Activated CD4-positive, alpha-beta T cell treated with anti-CD3 and anti-CD28 coated beads, Interleukin-2, amount 50 U/mL, for 16 hours (primary cell): ENCODE measurements around the gene LTO1.
"Not testable (repeated sequence)": the region's sequence is repeated elsewhere in the genome, so short reads cannot be mapped to it uniquely, and the experiment has no call there.

Experiments
- DNase-seq: peaks from one replicate; pipeline ENCODE4 v3.0.0-alpha.2; 2020

LTO1 gene

DNA sequence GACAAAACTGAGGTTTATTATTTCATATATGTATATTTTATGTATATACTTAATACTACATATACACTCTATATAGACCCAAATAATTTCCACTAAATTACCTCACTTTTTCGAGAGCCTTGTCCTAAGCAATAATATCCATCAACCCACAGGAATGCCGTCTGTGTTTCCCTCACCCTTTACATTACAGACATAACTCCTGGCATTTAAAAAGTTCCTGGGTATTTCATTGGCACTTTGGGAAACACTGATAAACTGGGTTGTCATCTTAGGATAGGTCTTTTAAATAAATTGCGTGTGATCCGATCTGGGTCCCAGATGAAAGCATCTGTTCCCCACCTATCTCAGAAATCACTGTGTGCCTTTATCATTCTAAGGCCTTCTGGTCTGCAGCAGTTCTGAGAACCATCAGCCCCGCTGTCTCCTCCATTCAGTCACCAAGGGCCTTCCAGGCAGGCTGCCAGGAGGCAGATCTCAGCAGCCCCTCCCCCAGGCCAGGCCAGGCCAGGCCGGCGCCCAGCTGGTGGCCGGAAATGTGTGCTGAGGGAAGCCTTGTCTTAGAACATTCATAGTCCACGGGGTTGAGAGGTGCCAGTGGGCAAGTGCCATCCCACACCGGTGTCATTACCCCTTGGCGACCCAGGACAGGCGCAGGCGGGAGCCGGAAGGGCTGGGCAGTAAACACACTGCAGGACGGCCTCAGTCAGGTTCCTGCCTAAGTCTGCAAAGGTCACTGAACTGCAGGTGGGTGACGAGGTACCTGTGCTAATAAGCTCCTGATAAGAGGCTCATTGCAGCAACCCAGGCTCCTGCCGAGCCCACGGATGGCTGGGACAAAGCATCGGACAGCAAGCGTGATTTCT lies 25.4 kb upstream of the LTO1 start:
- no peak for DNase-seq

DNA sequence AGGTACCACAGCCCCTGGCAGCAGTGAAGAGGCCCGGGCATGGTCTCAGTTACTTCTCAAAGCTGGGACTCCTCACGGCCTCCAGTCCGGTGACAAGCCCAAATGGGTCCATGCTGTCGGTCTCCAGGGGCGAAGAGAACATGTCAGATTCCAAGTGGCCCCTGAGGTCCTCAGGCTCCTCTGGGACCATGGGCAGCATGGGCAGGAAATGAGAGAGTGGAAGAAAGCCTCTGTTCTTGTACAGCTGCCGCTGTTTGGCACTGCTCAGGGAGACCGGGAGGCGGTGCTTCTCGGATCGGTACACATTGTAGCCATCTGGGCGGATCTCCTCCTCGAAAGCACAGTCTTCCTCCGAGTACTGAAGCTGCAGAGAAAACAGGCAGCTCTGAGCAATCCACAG lies 24.1 kb upstream of the LTO1 start:
- no peak for DNase-seq

DNA sequence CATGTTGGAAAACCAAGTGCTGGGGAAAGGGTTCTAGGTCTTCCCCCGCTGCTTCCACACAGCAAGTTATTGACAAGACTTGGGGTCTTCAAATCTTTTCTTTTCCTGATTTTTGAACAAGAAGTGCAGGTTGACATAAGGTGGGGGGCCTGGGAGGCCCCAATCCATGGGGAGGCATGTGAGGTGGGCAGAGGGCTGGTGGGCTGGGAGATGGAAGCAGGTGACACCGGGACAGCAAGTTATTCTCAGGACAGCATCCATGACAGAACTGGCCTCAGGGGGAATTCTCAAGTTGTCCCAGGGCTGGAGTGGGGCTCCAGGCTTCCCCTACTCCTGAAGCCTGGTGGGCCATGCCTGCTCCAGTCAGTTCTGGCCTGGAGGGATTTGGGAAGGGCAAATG lies 23.2 kb upstream of the LTO1 start:
- no peak for DNase-seq

DNA sequence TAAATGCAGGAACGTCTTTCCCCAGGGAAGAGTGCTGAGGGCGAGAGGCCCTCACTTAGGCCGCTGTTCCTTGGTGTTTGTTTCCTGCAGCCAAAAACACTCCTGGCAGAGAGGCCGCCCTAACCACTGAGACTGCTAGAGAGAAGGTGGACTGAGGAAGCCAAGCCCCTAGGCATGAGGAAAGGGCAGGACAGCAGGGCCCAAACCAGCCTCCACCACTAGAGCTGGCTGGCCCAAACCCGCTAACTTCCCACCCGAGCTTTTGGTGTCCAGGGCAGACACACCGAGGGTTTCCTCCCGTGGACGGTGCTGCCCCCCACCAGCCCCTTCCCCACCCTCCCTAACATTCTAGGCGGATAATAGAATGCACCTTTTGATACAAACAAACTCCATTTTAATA lies 22.7 kb upstream of the LTO1 start:
- DNase-seq, result no peak

DNA sequence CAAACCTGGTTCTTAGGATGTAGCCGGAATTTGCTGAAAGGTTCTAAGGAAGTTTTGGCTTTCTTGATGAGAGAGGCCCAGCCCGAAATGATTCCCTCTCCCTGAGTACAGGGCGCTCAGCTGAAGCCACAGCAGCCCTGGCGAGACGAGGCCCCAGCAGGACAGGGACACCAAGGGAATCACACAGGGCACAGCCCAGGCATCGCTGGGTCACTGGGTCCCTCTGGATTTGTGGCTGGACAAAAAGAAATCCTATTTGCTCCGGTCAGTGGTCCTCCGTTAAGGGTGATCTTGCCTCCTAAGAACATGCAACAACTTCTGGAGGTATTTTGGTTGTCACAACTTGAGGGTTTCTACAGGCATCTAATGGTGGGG lies 22.3 kb upstream of the LTO1 start:
- DNase-seq, result no peak

DNA sequence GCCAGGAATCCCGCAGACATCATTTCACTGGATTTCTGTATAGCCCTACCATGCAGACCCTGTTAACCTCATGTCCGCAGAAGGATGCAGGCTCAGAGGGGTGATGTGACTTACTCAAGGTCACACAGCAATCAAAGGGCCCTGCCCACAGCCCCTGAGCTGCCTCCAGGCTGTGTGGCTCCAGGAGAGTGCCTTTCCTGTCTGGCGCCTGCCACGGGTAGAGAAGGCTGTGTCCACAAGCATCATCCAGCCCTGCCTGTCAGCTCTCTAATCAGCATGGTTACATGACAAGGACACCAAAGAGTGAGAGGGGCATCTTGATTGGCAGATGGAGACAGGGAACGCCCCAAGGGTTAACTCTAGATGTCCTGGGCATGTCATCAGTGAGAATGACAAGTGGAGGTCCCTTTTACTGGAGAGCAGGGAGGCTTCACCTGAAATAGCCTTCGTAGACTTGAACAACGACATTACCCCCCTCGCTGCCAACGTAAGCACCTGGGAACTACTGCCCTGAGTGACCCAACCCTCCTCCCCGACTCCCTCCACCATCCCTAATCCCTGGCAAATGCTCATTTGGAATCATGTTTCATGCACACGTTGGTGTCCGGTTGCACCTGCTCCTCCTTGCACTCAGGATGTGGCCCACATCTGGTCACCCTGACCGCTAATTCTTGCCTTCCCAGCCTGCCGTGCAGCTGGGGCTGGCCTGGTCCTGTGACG lies 21.8 kb upstream of the LTO1 start:
- DNase-seq, result no peak

DNA sequence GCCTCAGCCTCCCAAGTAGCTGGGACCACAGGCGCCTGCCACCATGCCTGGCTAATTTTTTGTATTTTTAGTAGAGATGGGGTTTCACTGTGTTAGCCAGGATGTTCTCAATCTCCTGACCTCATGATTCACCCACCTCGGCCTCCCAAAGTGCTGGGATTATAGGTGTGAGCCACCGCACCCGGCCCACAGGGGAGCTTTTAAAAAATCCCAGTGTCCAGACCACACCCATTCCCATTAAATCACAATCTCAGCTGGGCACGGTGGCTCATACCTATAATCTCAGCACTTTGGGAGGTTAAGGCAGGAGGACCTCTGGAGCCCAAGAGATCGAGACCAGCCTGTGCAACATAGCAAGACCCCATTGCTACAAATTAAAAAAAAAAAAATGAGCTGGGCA lies 20.8 kb upstream of the LTO1 start:
- DNase-seq, result not testable (repeated sequence)

DNA sequence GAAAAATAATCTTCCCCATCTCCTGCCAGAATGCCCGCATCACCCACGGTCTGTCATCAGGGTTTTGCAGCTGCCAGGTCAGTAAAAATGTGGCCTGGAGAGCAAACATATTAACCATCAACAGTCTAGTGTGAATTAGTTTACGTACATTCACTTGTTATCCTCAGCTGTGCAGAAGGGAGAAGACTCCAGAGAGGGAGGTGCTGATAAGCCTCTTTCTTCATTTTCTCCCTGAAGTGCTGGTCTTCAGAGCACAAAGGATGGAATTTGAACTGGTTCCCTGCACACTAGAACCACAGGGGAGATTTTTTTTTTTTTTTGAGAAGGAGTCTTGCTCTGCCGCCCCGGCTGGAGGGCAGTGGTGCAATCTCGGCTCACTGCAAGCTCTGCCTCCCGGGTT lies 20.4 kb upstream of the LTO1 start:
- DNase-seq, result no peak

DNA sequence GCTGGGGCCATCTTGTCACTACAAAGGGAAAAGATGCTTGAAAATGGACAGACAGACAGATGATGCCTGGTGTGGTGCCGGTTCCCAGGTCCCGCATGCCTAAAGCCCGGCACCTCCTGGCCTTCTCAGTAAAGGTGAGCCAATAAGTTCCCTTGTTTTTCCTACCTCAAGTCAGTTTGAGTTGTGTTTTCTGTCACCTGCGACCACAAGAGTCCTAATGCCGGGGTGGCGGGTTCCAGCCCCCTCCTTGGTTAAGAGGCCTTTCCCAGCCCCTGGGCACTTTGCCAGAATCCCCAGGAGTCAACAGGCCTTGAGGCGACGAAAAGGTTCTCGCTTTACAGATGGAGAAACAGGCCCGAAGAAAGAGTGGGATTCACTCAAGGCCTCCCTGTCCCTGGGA lies 19.6 kb upstream of the LTO1 start:
- no peak for DNase-seq

DNA sequence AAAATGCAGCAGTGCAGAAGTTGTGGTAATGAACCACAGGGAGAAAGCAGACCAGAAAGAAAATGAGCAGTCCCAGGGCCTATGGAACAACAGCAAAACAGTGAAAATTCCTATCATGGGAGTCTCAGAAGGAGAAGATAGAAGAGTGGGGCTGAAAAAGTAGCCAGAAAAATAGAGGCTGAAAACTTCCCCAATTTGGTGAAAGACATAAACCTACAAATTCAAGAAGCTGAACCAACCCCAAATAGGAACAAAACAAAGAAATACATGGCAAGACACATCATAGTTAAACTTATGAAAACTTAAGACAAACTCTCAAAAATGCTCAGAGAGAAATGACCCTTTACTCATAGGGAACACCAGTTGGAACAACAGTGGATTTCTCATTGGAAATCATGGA lies 17.3 kb upstream of the LTO1 start:
- DNase-seq, result no peak

DNA sequence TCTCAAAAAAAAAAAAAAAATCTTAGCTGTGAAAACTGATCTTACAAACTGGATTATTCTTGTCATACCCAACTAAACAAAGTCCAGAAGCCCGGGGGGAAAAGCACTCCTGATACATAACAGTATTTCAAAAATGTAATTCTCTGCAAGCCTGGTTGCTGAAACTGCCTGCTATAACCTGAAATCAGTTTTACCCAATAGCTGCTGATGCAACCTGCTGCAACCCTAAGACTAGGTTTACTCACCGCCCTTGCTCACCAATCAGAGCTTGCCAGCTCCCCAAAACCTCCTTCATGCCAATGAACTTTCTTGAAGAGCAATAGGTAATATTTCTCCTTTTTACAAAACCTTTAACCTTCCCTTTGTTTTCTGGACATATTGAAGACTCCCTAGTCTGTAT lies 16.3 kb upstream of the LTO1 start:
- peak; percentile 25 for DNase-seq

DNA sequence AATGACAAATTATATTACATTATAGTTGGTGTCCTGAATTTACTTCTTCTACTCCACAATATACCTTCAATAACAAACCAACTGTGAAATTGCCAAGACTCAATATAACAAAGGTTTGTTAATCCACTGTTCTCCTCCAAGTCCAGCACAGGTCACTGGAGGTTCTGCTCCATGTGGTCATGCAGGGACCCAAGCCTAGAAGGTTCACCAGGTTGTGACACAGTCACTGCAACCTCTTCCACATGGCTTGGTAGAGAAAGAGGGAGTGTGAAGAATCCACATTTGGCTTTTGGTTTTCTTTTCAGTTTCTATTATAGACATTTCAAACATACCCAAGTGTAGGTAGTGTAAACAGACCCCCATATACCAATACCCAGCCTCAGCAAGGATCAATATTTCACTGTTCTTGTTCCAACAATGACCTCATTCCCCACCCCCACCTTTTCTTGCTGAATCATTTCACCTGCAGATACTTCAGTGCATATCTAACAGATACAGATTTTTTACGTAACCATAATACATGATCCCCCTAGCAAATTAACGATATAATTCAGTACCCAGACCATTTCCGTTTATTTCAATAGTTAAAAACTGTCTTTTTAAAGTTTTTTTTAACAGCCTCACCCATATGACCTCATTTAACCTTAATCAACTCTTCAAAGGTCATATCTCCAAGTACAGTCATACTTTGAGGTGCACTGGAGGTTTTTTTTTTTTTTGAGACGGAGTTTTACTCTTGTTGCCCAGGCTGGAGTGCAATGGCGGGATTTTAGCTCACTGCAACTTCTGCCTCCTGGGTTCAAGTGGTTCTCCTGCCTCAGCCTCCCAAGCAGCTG lies 14.5 kb upstream of the LTO1 start:
- DNase-seq, result no peak

DNA sequence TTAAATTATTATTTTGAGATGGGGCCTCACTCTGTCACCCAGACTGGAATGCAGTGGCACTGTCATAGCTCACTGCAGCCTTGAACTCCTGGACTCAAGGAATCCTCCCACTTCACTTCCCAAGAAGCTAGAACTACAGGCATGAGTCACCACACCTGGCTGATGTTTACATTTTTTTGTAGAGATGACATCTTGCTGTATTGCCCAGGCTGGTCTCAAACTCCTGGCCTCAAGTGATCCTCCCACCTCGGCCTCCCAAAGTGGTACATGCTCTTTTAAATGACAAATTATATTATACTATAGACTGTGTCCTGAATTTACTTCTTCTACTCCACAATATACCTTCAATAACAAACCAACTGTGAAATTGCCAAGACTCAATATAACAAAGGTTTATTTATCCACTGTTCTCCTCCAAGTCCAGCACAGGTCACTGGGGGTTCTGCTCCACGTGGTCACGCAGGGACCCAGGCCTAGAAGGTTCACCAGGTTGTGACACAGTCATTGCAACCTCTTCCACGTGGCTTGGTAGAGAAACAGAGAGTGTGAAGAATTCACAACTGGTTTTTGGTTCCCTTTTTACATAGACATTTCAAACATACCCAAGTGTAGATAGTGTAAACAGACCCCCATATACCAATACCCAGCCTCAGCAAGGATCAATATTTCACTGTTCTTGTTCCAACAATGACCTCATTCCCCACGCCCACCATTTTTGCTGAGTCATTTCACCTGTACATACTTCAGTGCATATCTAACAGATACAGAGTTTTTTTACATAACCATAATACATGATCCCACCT lies 13.0 kb upstream of the LTO1 start:
- DNase-seq, result peak; percentile 29

DNA sequence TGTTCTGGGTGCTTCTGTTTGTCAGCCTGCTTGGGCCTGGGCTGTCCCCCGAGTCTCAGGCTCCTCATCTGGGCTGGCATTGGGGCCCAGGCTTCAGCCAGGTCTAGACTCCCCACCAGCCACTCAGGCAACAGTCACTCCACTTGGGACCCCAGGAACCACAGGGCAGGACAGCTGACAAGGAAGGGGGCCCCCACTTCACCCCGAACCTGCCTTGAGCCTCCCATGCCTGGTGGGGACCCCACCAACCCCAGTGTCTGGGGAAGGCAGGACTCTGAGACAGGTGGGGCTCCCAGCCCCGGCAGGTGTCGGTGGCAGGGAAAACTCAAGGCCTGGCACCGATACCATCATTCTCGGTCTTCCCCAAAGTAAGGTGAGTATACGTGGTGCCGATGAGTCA lies 11.7 kb upstream of the LTO1 start:
- DNase-seq, result no peak

DNA sequence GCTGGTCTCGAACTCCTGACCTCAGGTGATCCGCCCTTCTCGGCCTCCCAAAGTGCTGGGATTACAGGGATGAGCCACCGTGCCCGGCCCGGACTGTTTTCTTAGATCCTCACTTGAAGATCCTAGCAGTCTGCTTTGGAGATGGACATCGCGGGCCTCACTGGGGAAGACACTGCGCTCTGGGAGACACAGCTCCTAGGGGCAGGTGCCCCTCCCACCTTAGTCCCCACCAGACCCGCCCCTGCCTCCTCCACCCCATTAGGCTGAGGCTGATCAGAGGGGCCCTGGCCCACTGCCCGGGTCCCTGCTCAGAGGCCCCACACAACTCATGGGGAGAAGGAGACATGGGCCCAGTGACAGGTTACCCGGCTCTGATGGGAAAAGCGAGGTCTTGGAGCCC lies 11.3 kb upstream of the LTO1 start:
- DNase-seq, result no peak

DNA sequence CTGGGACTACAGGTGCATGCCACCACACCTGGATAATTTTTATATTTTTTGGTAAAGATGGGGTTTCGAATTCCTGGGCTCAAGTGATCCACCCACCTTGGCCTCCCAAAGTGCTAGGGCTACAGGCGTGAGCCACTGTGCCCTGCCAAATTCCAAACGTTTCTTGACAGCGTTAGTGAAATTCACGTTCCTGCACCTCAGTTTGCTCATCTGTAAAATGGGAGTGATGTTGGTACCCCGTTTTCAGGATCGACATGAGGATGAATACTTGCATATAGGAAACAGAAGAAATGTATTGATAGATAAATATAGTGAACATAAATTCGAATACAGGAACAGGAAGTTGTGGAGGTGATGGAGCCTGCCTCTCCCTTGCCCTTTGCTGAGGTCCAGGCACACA lies 10.2 kb upstream of the LTO1 start:
- no peak for DNase-seq

DNA sequence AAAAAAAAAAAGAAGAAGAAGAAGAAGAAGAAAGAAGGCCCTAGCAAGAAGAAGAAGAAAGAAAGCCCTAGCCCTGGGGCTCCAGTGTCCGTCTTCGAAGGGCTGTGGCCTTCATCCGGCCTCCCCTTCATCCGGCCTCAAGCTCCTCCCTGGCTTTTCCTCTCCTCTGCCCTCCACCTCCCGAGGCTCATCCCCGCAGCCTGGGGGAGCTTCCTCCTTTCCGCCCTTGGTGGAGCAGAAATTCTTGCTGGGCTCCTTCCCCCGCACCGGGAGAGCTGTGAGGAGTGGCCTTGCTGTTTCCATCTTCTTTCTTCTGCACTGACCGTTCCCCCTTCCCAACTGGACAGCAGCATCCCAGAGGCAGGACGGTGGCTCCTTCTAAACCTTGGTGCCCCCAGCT lies 9.5 kb upstream of the LTO1 start:
- no peak for DNase-seq

DNA sequence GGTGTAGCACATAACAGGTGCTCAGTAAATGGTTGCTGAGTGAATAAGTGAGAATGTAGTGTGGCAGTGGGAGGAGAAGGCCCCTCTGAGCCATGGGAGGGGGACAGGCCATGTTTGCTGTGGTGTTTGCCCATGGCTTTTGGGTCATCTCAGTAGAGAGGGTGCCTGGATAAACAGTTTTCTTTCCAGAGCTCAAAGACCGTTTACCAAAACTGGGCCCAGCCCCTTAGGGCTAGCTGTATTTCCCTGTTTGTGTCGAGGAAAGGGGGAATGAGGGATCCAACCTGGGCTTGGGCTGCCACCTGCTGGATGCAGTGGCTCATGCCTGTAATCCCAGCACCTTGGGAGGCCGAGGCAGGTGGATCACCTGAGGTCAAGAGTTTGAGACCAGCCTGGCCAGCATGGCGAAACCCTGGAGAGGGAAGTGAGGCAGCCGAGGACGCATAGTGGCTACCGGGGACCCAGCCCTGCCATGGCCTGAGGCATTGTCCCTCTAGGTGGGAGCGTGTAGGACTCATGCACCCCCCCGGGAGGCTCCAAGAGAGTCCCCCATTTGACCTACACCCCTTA lies 8.7 kb upstream of the LTO1 start:
- DNase-seq, result no peak

DNA sequence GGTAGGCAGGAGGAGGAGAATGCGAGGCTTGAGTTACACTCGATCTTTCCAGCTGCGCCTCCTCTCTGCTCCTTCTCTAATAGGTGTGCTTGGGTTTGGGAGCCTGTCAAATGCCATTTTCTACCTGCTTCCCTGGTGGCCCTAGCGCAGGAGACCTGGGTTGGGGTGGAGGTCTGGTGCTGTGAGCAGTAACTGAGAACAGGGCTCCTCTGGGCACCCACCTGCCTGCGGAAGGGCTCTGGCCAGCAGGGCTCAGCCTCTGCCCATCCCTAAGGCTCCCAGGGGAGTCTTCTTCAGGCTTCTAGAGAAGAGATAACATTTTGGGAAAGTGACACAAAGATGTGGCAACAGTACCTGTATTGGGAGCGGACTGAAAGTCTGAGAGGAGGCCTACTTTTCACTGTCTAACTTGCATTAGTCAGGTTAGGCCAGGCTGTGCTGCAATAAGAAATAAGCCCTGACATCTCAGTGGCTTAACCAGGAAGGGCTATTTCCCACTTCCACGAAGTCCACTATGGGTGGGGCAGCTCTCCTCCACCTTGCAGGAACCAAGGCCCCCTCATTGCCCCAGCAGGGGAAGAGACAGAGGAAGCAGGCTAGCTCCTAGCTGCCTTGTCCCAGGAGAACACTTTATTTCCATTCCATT lies 7.7 kb upstream of the LTO1 start:
- no peak for DNase-seq

DNA sequence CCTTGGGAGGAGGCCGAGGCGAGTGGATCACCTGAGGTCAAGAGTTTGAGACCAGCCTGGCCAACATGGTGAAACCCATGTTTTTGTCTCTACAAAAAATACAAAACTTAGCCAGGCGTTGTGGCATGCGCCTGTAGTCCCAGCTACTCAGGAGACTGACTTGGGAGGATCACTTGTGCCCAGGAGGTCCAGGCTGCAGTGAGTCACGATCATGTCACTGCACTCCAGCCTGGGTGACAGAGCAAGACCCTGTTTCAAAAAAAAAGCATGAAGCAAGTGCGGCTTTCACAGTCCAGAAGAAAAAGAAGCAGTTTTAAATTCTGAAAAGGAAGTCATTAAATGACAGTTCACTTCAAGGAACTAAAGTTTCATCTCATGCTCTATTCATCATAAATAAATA lies 7.1 kb upstream of the LTO1 start:
- no peak for DNase-seq

DNA sequence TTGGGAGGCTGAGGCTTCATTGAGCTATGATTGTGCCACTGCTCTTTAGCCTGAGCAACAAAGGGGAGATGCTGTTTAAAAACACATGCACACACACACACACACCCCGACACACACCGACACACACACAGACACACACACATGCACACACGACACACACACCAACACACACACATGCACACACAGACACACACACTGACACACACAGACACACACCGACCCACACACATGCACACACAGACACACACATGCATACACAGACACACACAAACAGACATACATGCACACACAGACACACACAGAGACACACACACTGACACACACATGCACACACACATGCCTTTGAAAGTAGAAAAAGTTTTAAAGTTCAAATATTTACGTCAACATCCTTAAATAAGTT lies 5.5 kb upstream of the LTO1 start:
- no peak for DNase-seq

DNA sequence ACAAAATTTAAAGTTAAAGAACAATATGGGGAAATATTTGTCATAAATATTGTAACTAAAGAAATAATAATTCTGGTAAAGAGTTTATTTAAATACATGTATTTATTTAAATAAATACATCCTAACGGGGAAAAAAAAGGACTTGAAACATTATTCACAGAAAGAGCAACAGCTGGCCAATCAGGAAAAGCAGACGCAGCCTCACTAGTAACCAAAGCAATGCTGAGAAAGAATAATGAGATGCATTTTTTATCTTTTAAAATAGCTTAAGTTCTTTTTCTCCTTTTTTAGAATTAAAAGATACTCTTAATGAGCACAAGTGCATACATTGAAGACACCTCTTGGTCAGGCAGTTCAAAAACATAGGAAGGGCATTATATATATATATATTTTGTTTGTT lies 2.6 kb upstream of the LTO1 start:
- no peak for DNase-seq
